Activated naive CD4-positive, alpha-beta T cell treated with anti-CD3 and anti-CD28 coated beads, Interleukin-2, amount 10 ng/mL, durations not matched to agents 7 days and 5 days (primary cell): Measurements from ENCODE around the gene VWCE.

Experiments
- CTCF ChIA-PET: fragments of 350-600 bp; sonication (Branson Sonifier 250); formaldehyde crosslinking; loops from one replicate; lab custom pipeline; 2021; ENCODE audit warnings: antibody characterized with exemption; lab: Charles Lee
- DNase-seq: peaks from one replicate; pipeline ENCODE4 v3.0.0-alpha.2; 2020
- H3K27ac Mint-ChIP-seq: one replicate; pipeline ENCODE4 v1.8.0; 2021; ENCODE audit warnings: mild to moderate bottlenecking, moderate library complexity, mixed read lengths
- H3K27me3 Mint-ChIP-seq: one replicate; pipeline ENCODE4 v1.8.0; 2021; ENCODE audit warnings: mild to moderate bottlenecking, mixed read lengths
- H3K36me3 Mint-ChIP-seq: one replicate; pipeline ENCODE4 v1.8.0; 2021; ENCODE audit warnings: mixed read lengths
- H3K4me1 Mint-ChIP-seq: one replicate; pipeline ENCODE4 v1.8.0; 2021; ENCODE audit warnings: mixed read lengths
- H3K4me3 Mint-ChIP-seq: one replicate; pipeline ENCODE4 v1.8.0; 2021; ENCODE audit warnings: mild to moderate bottlenecking, moderate library complexity, mixed read lengths
- H3K9me3 Mint-ChIP-seq: one replicate; pipeline ENCODE4 v1.8.0; 2021; ENCODE audit warnings: mixed read lengths

The VWCE gene

GRCh38 chr11:61281581-61282250, 13.4 kb downstream of the VWCE start:
- no peaks in the 10 kb centered on the region for H3K9me3 Mint-ChIP-seq
- H3K27ac Mint-ChIP-seq = no peak overlapping the region
- H3K4me1 Mint-ChIP-seq = no peaks in the 10 kb centered on the region
- H3K27me3 Mint-ChIP-seq = peaks cover 3% of the 10 kb centered on the region
- DNase-seq = peak; percentile 36
- H3K36me3 Mint-ChIP-seq = no peaks in the 10 kb centered on the region
- no peak overlapping the region for H3K4me3 Mint-ChIP-seq
- CTCF ChIA-PET = no interaction called here

DNA sequence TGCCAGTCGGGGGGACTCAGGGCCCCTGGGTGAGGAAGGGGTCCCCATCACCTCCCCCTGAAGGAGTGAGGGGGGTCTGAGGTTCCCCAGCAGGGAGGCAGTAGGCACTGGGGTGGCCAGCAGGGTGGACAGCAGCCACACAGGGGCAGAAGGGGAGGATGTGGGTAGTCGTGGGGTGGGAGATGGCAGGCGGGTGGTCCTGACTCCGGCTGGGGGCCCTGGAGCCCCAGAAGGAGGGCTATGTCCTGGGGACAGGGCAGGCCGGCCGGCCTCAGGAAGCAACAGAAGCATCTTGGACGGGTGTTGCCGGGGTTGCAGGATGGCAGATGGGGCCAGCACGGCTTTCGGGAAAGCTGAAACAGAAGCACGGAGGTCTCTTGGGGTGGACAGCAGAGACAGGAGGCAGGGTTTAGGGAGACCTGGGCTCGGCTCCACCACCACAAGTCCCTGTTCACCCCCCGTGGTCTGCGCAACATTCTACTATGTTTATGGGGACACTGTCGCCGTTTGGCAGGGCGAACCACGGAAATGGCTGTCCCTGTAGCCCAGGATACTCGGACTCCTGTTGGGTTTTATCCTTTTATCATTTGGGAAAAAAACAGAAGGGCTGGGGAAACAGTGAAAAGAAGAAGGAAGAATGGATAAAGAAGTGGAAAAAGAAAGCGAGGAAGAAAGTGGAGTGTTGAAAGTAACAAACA, 14.1 kb downstream of the VWCE start:
- H3K9me3 Mint-ChIP-seq = no peaks in the 10 kb centered on the region
- CTCF ChIA-PET = interaction anchor here (1.4 kb wide), 1 partner anchor 105 kb away, joined by 3 read pairs; no protein-coding TSS in a partner anchor
- no peaks in the 10 kb centered on the region for H3K4me1 Mint-ChIP-seq
- H3K27me3 Mint-ChIP-seq = peaks cover 3% of the 10 kb centered on the region
- no peaks in the 10 kb centered on the region for H3K36me3 Mint-ChIP-seq
- DNase-seq = no peak
- no peak overlapping the region for H3K4me3 Mint-ChIP-seq
- no peak overlapping the region for H3K27ac Mint-ChIP-seq

GRCh38 chr11:61279934-61280659, 15.0 kb downstream of the VWCE start:
- DNase-seq = no peak
- CTCF ChIA-PET = interaction anchor here (1.4 kb wide), 1 partner anchor 106 kb away, joined by 3 read pairs; no protein-coding TSS in a partner anchor
- no peaks in the 10 kb centered on the region for H3K9me3 Mint-ChIP-seq
- H3K27ac Mint-ChIP-seq = no peak overlapping the region
- no peaks in the 10 kb centered on the region for H3K36me3 Mint-ChIP-seq
- no peak overlapping the region for H3K4me3 Mint-ChIP-seq
- peaks cover 3% of the 10 kb centered on the region for H3K27me3 Mint-ChIP-seq
- no peaks in the 10 kb centered on the region for H3K4me1 Mint-ChIP-seq

DNA sequence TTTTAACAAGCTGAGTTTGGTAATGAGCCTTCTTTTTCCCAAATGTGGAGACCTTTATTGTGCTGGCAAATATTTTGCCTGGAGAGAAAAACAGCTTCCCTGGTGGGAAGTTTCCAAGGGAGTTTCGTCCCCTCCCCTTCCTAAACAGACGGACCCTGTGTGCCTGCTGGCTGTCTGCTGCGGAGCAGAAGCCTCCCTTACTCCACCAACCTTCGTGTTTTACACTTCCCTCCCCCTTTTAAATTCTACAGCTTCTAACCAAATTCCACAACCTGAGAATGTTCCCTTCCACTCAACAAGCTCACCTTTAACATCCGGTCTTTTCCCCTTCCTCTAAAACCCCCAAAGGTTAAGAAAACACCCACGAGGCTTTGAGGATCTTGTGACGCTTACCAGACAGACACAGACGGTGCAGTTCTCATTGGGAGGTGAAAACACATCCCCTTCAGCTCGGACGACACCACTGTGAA, 17.1 kb downstream of the VWCE start:
- Mint-ChIP-seq H3K36me3 (no peaks in the 10 kb centered on the region), H3K4me3 (no peak overlapping the region), H3K27ac (no peak overlapping the region), H3K27me3 (peaks cover 3% of the 10 kb centered on the region), H3K4me1 (no peaks in the 10 kb centered on the region), H3K9me3 (no peaks in the 10 kb centered on the region)
- CTCF ChIA-PET = interaction anchor here (0.8 to 1.2 kb wide), 4 partner anchors 11 to 157 kb away, joined by 3 to 4 read pairs (median 3); no protein-coding TSS in a partner anchor
- DNase-seq = no peak

GRCh38 chr11:61277186-61278000, 17.7 kb downstream of the VWCE start:
- H3K4me3 Mint-ChIP-seq = no peak overlapping the region
- no peak for DNase-seq
- H3K4me1 Mint-ChIP-seq = no peaks in the 10 kb centered on the region
- H3K27me3 Mint-ChIP-seq = no peaks in the 10 kb centered on the region
- H3K9me3 Mint-ChIP-seq = no peaks in the 10 kb centered on the region
- no peak overlapping the region for H3K27ac Mint-ChIP-seq
- no peaks in the 10 kb centered on the region for H3K36me3 Mint-ChIP-seq
- CTCF ChIA-PET = interaction anchor here (0.7 to 1.1 kb wide), 4 partner anchors 12 to 158 kb away, joined by 3 to 4 read pairs (median 3); no protein-coding TSS in a partner anchor

- Mint-ChIP-seq H3K36me3 (no peaks in the 10 kb centered on the region), H3K9me3 (no peaks in the 10 kb centered on the region), H3K27ac (no peak overlapping the region), H3K4me1 (no peaks in the 10 kb centered on the region), H3K27me3 (no peaks in the 10 kb centered on the region), H3K4me3 (no peak overlapping the region)
- CTCF ChIA-PET = interaction anchor here (1.0 kb wide), 1 partner anchor 20 kb away, joined by 3 read pairs; no protein-coding TSS in a partner anchor
- DNase-seq = no peak
Observed at GRCh38 chr11:61275191-61275590, 19.9 kb downstream of the VWCE start.

- CTCF ChIA-PET = no interaction called here
Observed at GRCh38 chr11:61274084-61274483, 21.0 kb downstream of the VWCE start.

DNA sequence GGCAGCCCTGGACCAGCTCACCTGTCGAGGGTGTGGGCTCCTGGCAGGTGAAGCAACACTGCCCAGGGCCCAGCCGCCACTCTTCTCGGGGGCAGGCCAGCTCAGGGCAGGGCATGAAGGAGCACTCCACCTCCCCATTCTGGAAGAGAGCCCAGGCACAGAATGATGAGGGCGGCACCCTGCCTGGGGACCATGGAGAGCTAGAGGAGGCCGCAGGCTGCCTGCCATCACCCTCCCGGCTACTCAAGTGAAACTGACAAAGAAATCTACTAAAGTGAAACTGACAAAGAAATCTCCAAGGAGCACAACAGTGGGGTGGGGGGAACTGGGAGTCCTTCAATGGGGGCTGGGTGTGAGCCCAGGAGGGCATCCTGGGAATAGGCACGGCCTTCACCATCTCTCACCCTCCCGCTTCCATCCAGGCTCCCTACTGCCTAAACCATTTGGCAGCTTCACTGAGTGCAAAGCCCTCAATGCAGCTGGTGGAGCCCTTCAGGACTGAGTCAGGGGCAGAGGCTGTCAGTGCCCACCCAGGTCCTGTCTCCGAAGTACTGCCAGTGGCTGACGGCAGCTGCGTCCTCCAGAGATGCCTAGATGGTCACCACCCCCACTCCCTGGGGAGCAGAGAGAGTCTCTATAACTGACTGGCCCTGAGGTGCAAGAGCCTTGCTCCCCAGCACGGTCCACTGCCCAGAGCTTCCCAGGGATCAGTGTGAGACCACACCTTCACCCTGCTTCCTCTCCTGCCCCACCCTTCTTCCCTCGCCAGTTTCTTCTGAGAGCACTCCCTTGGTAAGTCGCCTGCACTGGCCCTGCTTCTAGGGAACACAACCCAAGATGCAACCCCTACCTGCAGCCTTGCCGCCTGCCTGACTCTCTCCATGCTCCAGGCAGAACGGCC, 21.7 kb downstream of the VWCE start:
- no peaks in the 10 kb centered on the region for H3K9me3 Mint-ChIP-seq

More at GRCh38 chr11:61274084-61274483, 21.0 kb downstream of the VWCE start:
- no peak overlapping the region for H3K27ac Mint-ChIP-seq
- no peak overlapping the region for H3K4me3 Mint-ChIP-seq
- no peaks in the 10 kb centered on the region for H3K36me3 Mint-ChIP-seq
- DNase-seq = no peak
- H3K4me1 Mint-ChIP-seq = no peaks in the 10 kb centered on the region
- H3K9me3 Mint-ChIP-seq = no peaks in the 10 kb centered on the region
- H3K27me3 Mint-ChIP-seq = no peaks in the 10 kb centered on the region

GRCh38 chr11:61272731-61273130, 22.4 kb downstream of the VWCE start:
- H3K4me3 Mint-ChIP-seq = no peak overlapping the region
- CTCF ChIA-PET = interaction anchor here (1.0 kb wide), 1 partner anchor 18 kb away, joined by 3 read pairs; no protein-coding TSS in a partner anchor
- H3K27ac Mint-ChIP-seq = no peak overlapping the region
- H3K36me3 Mint-ChIP-seq = no peaks in the 10 kb centered on the region
- no peaks in the 10 kb centered on the region for H3K4me1 Mint-ChIP-seq
- no peaks in the 10 kb centered on the region for H3K9me3 Mint-ChIP-seq
- H3K27me3 Mint-ChIP-seq = no peaks in the 10 kb centered on the region
- no peak for DNase-seq

More for the DNA sequence above, 21.7 kb downstream of the VWCE start:
- H3K27me3 Mint-ChIP-seq = no peaks in the 10 kb centered on the region
- no peak for DNase-seq
- no peaks in the 10 kb centered on the region for H3K36me3 Mint-ChIP-seq
- H3K4me3 Mint-ChIP-seq = no peak overlapping the region
- no peak overlapping the region for H3K27ac Mint-ChIP-seq
- CTCF ChIA-PET = interaction anchor here (1.0 kb wide), 1 partner anchor 19 kb away, joined by 3 read pairs; no protein-coding TSS in a partner anchor
- H3K4me1 Mint-ChIP-seq = no peaks in the 10 kb centered on the region

- Mint-ChIP-seq H3K27ac (no peak overlapping the region), H3K4me3 (no peak overlapping the region), H3K27me3 (no peaks in the 10 kb centered on the region), H3K4me1 (no peaks in the 10 kb centered on the region), H3K9me3 (no peaks in the 10 kb centered on the region), H3K36me3 (no peaks in the 10 kb centered on the region)
- no peak for DNase-seq
- CTCF ChIA-PET = interaction anchor here (0.6 to 1.7 kb wide), 6 partner anchors 12 to 367 kb away, joined by 3 to 8 read pairs (median 4); partner anchors contain the start of gene VWCE
Observed at GRCh38 chr11:61270354-61271076, 24.6 kb downstream of the VWCE start.

GRCh38 chr11:61268588-61269250, 26.4 kb downstream of the VWCE start:
- Mint-ChIP-seq H3K27ac (no peak overlapping the region), H3K4me1 (no peaks in the 10 kb centered on the region), H3K9me3 (no peaks in the 10 kb centered on the region), H3K36me3 (no peaks in the 10 kb centered on the region), H3K4me3 (no peak overlapping the region), H3K27me3 (no peaks in the 10 kb centered on the region)
- CTCF ChIA-PET = interaction anchor here (1.1 to 2.0 kb wide), 3 partner anchors 13 to 68 kb away, joined by 3 to 6 read pairs (median 4); no protein-coding TSS in a partner anchor
- DNase-seq = no peak
